OCI-LY1 (cell line): ENCODE results near the gene ANKH.

Source experiments
- H2AFZ ChIP-seq: fragments of 200-600 bp; sonication (generic), shearing (Covaris generic); 2 replicates; pipeline ENCODE4 v1.6.0; 2014; ENCODE audit warnings: antibody characterized with exemption, mild to moderate bottlenecking, low read length
- H3F3A ChIP-seq: fragments of 200-600 bp; sonication (generic), shearing (Covaris generic); 2 replicates; pipeline ENCODE4 v1.6.0; 2014; ENCODE audit warnings: mild to moderate bottlenecking, antibody characterized with exemption, low read length, moderate library complexity; ENCODE audit not compliant: insufficient read depth
- H3K27ac ChIP-seq: fragments of 200-600 bp; sonication (generic); 2 replicates; pipeline ENCODE4 v1.5.1; 2014; ENCODE audit warnings: low read length, mixed run types, mild to moderate bottlenecking, low read depth; ENCODE audit not compliant: poor library complexity, severe bottlenecking
- H3K27me3 ChIP-seq: fragments of 200-600 bp; sonication (generic); 2 replicates; pipeline ENCODE4 v1.6.0; 2014; ENCODE audit warnings: antibody characterized with exemption, mild to moderate bottlenecking, low read length, moderate library complexity; ENCODE audit not compliant: insufficient read depth
- H3K36me3 ChIP-seq: fragments of 200-600 bp; sonication (generic); 2 replicates; pipeline ENCODE4 v1.6.1; 2014; ENCODE audit warnings: mild to moderate bottlenecking, antibody characterized with exemption, low read length, moderate library complexity, mixed read lengths; ENCODE audit not compliant: insufficient read depth
- H3K4me1 ChIP-seq: fragments of 200-600 bp; sonication (generic); 2 replicates; pipeline ENCODE4 v1.5.1; 2014; ENCODE audit warnings: mild to moderate bottlenecking, low read length, moderate library complexity; ENCODE audit not compliant: insufficient read depth, severe bottlenecking
- H3K4me2 ChIP-seq: fragments of 200-600 bp; sonication (generic), shearing (Covaris generic); 2 replicates; pipeline ENCODE4 v1.6.1; 2014; ENCODE audit warnings: low read length
- H3K4me3 ChIP-seq: fragments of 200-600 bp; sonication (generic); 2 replicates; pipeline ENCODE4 v1.5.1; 2014; ENCODE audit warnings: low read length, low read depth, mild to moderate bottlenecking, mixed read lengths; ENCODE audit not compliant: poor library complexity, severe bottlenecking
- H3K79me2 ChIP-seq: fragments of 200-600 bp; shearing (Covaris generic); 2 replicates; pipeline ENCODE4 v1.6.1; 2016; ENCODE audit warnings: mixed run types, low read length, mixed read lengths; ENCODE audit not compliant: insufficient read depth
- H3K9ac ChIP-seq: fragments of 200-600 bp; sonication (generic), shearing (Covaris generic); 2 replicates; pipeline ENCODE4 v1.6.1; 2014; ENCODE audit warnings: mild to moderate bottlenecking, low read length, mixed read lengths
- H3K9me2 ChIP-seq: fragments of 200-600 bp; sonication (generic), shearing (Covaris generic); 2 replicates; pipeline ENCODE4 v1.6.1; 2014; ENCODE audit warnings: low read depth, mild to moderate bottlenecking, low read length, mixed read lengths
- H3K9me3 ChIP-seq: fragments of 200-600 bp; shearing (Covaris generic); 2 replicates; pipeline ENCODE4 v1.6.1; 2014; ENCODE audit warnings: low read length, mixed read lengths
- H4K20me1 ChIP-seq: fragments of 200-600 bp; sonication (generic), shearing (Covaris generic); 2 replicates; pipeline ENCODE4 v1.6.0; 2016; ENCODE audit warnings: mild to moderate bottlenecking, low read length; ENCODE audit not compliant: insufficient read depth
- EZH2 ChIP-seq: fragments of 200-600 bp; sonication (generic), shearing (Covaris generic); IDR thresholded peaks from 2 replicates; pipeline ENCODE4 v1.8.0; 2017; ENCODE audit warnings: borderline replicate concordance, mixed run types, mild to moderate bottlenecking, antibody characterized with exemption, low read length, moderate library complexity, mixed read lengths
- TF ChIP-seq, protein P1 (sequence below): fragments of 200-600 bp; sonication (generic), shearing (Covaris generic); IDR thresholded peaks from 2 replicates; pipeline ENCODE4 v1.5.1; 2017; ENCODE audit warnings: mild to moderate bottlenecking, antibody characterized with exemption, low read length, moderate library complexity, mixed read lengths

ANKH gene

DNA sequence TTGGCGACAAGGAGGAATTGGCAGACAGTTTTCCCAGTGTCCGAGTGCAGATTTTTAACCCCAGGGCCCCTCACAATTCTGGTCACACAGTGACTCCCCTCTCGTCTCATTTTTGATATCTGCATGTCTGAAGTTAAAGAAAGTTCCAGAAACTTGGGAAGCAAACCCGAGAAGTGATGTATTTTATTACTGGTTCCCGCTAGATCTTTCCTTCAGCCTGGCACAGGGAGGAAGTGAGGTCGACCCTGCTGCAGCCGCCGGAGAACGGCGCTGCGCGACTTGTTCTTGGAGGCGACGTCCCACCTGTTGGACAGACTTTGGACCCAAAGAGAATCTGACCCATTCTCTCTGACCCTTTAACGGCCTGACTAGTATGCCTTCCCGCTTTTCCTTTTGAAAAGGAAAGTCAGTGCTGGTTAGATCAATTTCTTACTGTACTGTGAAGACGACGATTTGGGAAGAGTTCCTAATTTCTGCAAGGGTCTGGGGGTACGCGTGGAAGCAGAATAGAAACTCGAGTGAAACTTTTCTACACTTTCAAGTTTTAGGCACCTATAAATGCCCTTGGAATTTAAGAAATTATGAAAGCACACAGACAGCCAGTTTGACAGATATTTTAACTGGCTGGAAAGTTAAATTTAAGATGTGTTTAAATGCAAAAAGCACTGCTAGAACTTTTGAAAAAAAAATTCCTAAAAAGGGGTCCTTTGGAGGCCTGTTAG is 206.3 kb downstream of the ANKH start:
- Histone ChIP-seq H3K4me3 (peak overlapping the region; percentile 77), H3K27me3 (no peaks in the 10 kb centered on the region), H3K9me2 (no peaks in the 10 kb centered on the region), H2AFZ (no peak overlapping the region), H4K20me1 (no peaks in the 10 kb centered on the region), H3K27ac (peak overlapping the region; percentile 61), H3K4me1 (peaks cover 58% of the 10 kb centered on the region), H3K36me3 (peaks cover 24% of the 10 kb centered on the region), H3K79me2 (peaks cover 32% of the 10 kb centered on the region), H3K4me2 (peak overlapping the region; percentile 84), H3F3A (no peaks in the 10 kb centered on the region), H3K9me3 (no peaks in the 10 kb centered on the region), H3K9ac (peak overlapping the region; percentile 91)
- TF ChIP-seq EZH2: no peak
- TF ChIP-seq, protein P1, sequence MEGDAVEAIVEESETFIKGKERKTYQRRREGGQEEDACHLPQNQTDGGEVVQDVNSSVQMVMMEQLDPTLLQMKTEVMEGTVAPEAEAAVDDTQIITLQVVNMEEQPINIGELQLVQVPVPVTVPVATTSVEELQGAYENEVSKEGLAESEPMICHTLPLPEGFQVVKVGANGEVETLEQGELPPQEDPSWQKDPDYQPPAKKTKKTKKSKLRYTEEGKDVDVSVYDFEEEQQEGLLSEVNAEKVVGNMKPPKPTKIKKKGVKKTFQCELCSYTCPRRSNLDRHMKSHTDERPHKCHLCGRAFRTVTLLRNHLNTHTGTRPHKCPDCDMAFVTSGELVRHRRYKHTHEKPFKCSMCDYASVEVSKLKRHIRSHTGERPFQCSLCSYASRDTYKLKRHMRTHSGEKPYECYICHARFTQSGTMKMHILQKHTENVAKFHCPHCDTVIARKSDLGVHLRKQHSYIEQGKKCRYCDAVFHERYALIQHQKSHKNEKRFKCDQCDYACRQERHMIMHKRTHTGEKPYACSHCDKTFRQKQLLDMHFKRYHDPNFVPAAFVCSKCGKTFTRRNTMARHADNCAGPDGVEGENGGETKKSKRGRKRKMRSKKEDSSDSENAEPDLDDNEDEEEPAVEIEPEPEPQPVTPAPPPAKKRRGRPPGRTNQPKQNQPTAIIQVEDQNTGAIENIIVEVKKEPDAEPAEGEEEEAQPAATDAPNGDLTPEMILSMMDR: no peak

DNA sequence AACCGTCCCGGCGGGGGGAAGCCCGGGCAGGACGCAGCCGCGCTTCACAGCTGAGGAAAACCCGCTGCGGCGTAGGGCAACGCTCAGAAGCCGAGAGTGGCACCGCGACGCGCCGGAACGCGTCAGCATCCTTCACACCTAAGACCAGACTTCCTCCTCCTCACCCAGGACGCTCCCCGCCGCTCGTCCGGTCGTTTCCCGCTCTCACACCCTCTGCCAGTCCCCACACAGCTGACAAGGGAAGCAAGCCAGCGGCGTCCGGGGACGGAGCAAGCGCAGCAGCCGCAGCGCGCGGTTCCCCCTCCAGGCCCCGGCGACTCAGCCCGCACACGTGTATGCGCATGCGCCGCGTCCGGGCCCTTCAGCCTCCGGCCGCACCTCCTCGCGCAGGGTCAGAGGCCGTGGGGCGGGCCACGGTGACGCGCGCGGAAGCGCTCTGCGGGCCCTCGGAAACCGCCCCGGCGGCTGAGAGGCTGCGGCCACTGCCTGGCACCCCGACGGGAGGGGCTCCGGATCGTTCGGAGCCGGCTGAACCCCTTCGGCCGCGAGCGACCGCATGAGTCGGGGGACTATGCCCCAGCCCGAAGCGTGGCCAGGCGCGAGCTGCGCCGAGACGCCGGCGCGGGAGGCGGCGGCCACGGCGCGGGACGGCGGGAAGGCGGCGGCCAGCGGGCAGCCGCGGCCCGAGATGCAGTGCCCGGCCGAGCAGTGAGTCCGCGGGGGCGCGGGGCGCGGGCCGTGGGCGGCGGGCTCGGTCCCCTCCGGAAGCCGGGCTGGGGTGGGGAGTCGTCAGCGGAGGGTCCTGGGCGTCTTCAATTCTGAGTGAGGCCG is 207.1 kb downstream of the ANKH start, which contains the start of gene OTULIN:
Gene OTULIN (plus strand): TSS at position 449 of the 831 bp plus-strand sequence. CDS start 108 bp downstream, at position 557.
- Histone ChIP-seq H4K20me1 (no peaks in the 10 kb centered on the region), H3K4me1 (peaks cover 51% of the 10 kb centered on the region), H3K79me2 (peaks cover 25% of the 10 kb centered on the region), H3K27me3 (no peaks in the 10 kb centered on the region), H3K4me3 (peak within 1 kb of the TSS; percentile 77), H3K9ac (peak within 1 kb of the TSS; percentile 91), H3K9me2 (no peaks in the 10 kb centered on the region), H3K27ac (peak within 1 kb of the TSS; percentile 61), H3K9me3 (no peaks in the 10 kb centered on the region), H3K4me2 (peak within 1 kb of the TSS; percentile 88), H2AFZ (0 out of 2 replicates have a peak within 1 kb of the TSS, but pooled peaks have one; percentile 44), H3F3A (no peaks in the 10 kb centered on the region), H3K36me3 (peaks cover 24% of the 10 kb centered on the region)
- TF ChIP-seq EZH2: no peak
- TF ChIP-seq, protein P1: no peak

DNA sequence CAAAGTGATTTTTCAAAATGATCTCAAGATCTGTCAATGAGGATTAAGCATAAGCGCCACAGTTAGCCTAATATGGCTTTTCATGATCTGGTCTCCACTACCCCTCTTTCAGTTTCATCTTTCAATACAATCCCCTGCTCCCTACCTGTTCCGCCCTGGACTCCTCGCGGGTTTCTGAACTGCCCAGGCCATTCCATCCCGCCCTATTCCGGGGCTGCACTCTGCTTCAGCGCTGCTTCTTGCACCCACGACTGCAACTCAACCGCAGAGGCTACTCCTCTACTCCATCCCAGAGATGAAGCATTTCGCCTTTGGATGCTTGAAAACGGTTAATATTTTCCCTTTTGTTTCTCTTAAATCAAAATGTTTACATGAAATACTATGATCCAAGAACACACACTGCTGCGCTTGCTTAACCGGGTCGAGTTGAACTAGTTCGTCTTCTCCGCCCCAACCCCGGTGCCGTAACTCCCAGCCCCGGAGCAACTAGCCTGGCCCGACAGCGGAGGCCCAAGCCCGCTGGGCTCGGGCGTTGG is 207.8 kb downstream of the ANKH start:
- Histone ChIP-seq H2AFZ (0 out of 2 replicates have a peak overlapping the region, but pooled peaks have one; percentile 44), H3K4me1 (peaks cover 44% of the 10 kb centered on the region), H3K9me3 (no peaks in the 10 kb centered on the region), H3K4me3 (peak overlapping the region; percentile 77), H3K27me3 (no peaks in the 10 kb centered on the region), H3K9me2 (no peaks in the 10 kb centered on the region), H4K20me1 (no peaks in the 10 kb centered on the region), H3K4me2 (peak overlapping the region; percentile 88), H3K9ac (peak overlapping the region; percentile 91), H3K36me3 (peaks cover 24% of the 10 kb centered on the region), H3K79me2 (peaks cover 18% of the 10 kb centered on the region), H3K27ac (peak overlapping the region; percentile 16), H3F3A (no peaks in the 10 kb centered on the region)
- TF ChIP-seq, protein P1: no peak
